ENCODE data around the gene APOL6. TPM values are rescaled to one million over a fixed set of nuclear protein-coding genes. Genes with fewer than 3 reads are reported as not detected.

The APOL6 gene
- total and polyA plus RNA-seq, 9 of the 15 experiments (the other 6 are each of a cell fraction or from before 2014, with no cell fraction given), result 0.29 to 1.2 (median 0.70) TPM

DNA sequence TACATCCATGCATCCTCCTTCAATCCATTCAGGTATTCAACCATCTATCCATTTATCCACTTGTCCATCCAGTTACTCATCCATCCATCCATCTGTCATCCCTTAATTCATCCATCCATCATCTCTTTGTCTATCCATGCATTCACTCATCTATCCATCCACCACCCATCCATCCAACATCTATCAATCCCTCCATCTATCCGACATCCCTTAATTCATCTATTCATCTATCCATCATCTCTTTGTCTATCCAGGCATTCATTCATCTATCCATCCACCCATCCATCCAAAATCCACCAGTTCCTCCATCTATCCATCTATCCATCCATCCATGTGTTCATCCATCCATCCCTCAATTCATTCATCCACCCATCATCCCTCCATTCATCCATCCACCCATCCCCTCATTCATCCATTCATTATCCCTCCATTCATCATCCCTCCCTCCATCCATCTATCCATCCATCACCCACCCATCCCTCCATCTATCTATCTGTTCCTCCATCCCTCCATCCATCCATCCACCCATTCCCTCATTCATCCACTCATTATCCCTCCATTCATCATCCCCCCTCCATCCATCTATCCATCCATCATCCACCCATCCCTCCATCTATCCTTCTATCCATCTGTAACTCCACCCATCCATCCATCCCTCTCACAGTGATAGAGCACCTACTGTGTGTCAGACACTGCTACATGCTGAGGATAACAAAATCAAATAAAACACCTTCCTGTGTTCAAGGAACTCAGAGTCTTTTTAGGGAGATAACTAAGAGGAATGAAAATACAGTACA lies 29.6 kb upstream of the APOL6 start:
- Histone ChIP-seq H3K4me1 (replicated peaks in 1 of 2; ENCODE audit: control insufficient read depth in 2 of 2, insufficient read depth in 2 of 2, low read length in 2 of 2) (peaks cover 0 to 7% of the 10 kb centered on the region in 2 experiments; a peak in 3 of 5 replicates), H3K9me3 (replicated peaks; ENCODE audit: control insufficient read depth, insufficient read depth, low read depth, low read length) (no peaks in the 10 kb centered on the region), H3K79me2 (ENCODE audit: control insufficient read depth, insufficient read depth, low read length) (no peaks in the 10 kb centered on the region), H3K4me3 (no peak overlapping the region), H3K27ac (ENCODE audit: extremely low read depth, low read depth, low read length) (no peak overlapping the region), H3K27me3 (ENCODE audit: control insufficient read depth in 2 of 2, insufficient read depth in 2 of 2, low read length in 2 of 2) (peaks cover 0 to 5% of the 10 kb centered on the region in 2 experiments; a peak in 2 of 5 replicates), H3K4me2 (ENCODE audit: insufficient read depth, low read length) (no peak overlapping the region), H3K9me1 (ENCODE audit: control insufficient read depth, insufficient read depth, low read length) (no peaks in the 10 kb centered on the region), H3K36me3 (ENCODE audit: control insufficient read depth, insufficient read depth, low read length) (no peaks in the 10 kb centered on the region), H3K9ac (ENCODE audit: insufficient read depth in 1 of 2, low read depth in 2 of 2, low read length in 2 of 2) (no peak overlapping the region), H2AFZ (ENCODE audit: low read depth, low read length) (no peak overlapping the region), H4K20me1 (replicated peaks; ENCODE audit: control insufficient read depth, insufficient read depth, low read length) (no peaks in the 10 kb centered on the region)
- FAIRE-seq (no peak), ATAC-seq (no peak), DNase-seq (ENCODE audit: extremely low read depth in 1 of 4, low spot score in 3 of 4) (no peak)
- intact Hi-C loops (cut with micrococcal nuclease), result no loop called here
- ChIA-PET POLR2A (interaction anchor here (0.6 kb wide), 1 partner anchor 102 kb away, joined by 5 read pairs; no protein-coding TSS in a partner anchor), CTCF (ENCODE audit: low intra/inter-chr PET ratio) (no interaction called here)
- in situ Hi-C loops (cut with MboI), result loop anchor here (10.0 kb wide), 1 partner anchor 506 kb away; no protein-coding TSS in a partner anchor
- whole genome bisulfite sequencing (ENCODE audit: insufficient coverage, low coverage, missing lambda C conversion rate), result 14% methylated on average over 1 of the region's 1 CpG
- BruUV-seq (replicated peaks), result no TSS peak
- no peak for TF ChIP-seq POLR3G (IDR thresholded peaks at IDR 0.05; ENCODE audit: extremely low read depth, insufficient read length, insufficient replicate concordance)
- no peak for TF ChIP-seq HNRNPH1 (optimal IDR thresholded peaks at IDR 0.05; ENCODE audit: low read depth, low read length)
- TF ChIP-seq FOS (IDR thresholded peaks at IDR 0.05; ENCODE audit: extremely low read depth, insufficient read length), result no peak
- TF ChIP-seq CBFA2T3 (IDR thresholded peaks at IDR 0.05), result no peak
- TF ChIP-seq, protein P1, sequence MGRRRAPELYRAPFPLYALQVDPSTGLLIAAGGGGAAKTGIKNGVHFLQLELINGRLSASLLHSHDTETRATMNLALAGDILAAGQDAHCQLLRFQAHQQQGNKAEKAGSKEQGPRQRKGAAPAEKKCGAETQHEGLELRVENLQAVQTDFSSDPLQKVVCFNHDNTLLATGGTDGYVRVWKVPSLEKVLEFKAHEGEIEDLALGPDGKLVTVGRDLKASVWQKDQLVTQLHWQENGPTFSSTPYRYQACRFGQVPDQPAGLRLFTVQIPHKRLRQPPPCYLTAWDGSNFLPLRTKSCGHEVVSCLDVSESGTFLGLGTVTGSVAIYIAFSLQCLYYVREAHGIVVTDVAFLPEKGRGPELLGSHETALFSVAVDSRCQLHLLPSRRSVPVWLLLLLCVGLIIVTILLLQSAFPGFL (CRISPR knock-in tag; IDR thresholded peaks at IDR 0.05), result no peak
- TF ChIP-seq, protein P2, sequence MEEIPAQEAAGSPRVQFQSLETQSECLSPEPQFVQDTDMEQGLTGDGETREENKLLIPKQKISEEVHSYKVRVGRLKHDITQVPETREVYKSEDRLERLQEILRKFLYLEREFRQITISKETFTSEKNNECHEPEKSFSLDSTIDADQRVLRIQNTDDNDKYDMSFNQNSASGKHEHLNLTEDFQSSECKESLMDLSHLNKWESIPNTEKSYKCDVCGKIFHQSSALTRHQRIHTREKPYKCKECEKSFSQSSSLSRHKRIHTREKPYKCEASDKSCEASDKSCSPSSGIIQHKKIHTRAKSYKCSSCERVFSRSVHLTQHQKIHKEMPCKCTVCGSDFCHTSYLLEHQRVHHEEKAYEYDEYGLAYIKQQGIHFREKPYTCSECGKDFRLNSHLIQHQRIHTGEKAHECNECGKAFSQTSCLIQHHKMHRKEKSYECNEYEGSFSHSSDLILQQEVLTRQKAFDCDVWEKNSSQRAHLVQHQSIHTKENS (CRISPR knock-in tag; IDR thresholded peaks at IDR 0.05), result no peak
- TF ChIP-seq ZSCAN29 (IDR thresholded peaks at IDR 0.05), result no peak
- no peak for TF ChIP-seq ZNF174 (CRISPR knock-in tag; IDR thresholded peaks at IDR 0.05)
- no peak for TF ChIP-seq KLF16 (IDR thresholded peaks at IDR 0.05)
- no peak for TF ChIP-seq ZNF3 (CRISPR knock-in tag; IDR thresholded peaks at IDR 0.05)
- TF ChIP-seq CHD4 (IDR thresholded peaks at IDR 0.05; ENCODE audit: insufficient read depth, insufficient replicate concordance, low read depth, low read length, poor library complexity, severe bottlenecking), result no peak
- no peak for TF ChIP-seq FOXP1 (CRISPR knock-in tag; IDR thresholded peaks at IDR 0.05)
- TF ChIP-seq, protein P3, sequence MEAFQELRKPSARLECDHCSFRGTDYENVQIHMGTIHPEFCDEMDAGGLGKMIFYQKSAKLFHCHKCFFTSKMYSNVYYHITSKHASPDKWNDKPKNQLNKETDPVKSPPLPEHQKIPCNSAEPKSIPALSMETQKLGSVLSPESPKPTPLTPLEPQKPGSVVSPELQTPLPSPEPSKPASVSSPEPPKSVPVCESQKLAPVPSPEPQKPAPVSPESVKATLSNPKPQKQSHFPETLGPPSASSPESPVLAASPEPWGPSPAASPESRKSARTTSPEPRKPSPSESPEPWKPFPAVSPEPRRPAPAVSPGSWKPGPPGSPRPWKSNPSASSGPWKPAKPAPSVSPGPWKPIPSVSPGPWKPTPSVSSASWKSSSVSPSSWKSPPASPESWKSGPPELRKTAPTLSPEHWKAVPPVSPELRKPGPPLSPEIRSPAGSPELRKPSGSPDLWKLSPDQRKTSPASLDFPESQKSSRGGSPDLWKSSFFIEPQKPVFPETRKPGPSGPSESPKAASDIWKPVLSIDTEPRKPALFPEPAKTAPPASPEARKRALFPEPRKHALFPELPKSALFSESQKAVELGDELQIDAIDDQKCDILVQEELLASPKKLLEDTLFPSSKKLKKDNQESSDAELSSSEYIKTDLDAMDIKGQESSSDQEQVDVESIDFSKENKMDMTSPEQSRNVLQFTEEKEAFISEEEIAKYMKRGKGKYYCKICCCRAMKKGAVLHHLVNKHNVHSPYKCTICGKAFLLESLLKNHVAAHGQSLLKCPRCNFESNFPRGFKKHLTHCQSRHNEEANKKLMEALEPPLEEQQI (IDR thresholded peaks at IDR 0.05), result no peak
- TF ChIP-seq EP400 (IDR thresholded peaks at IDR 0.05), result no peak
- no peak for TF ChIP-seq BHLHE40 (IDR thresholded peaks at IDR 0.05; ENCODE audit: low read length)
- TF ChIP-seq, protein P4, sequence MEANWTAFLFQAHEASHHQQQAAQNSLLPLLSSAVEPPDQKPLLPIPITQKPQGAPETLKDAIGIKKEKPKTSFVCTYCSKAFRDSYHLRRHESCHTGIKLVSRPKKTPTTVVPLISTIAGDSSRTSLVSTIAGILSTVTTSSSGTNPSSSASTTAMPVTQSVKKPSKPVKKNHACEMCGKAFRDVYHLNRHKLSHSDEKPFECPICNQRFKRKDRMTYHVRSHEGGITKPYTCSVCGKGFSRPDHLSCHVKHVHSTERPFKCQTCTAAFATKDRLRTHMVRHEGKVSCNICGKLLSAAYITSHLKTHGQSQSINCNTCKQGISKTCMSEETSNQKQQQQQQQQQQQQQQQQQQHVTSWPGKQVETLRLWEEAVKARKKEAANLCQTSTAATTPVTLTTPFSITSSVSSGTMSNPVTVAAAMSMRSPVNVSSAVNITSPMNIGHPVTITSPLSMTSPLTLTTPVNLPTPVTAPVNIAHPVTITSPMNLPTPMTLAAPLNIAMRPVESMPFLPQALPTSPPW (CRISPR knock-in tag; IDR thresholded peaks at IDR 0.05), result no peak
